Activated naive CD4-positive, alpha-beta T cell treated with anti-CD3 and anti-CD28 coated beads, Interleukin-2, amount 50 U/mL, for 72 hours (primary cell): ENCODE measurements around the gene FRMD4B. TPM values are rescaled to one million over a fixed set of nuclear protein-coding genes. Genes with fewer than 3 reads are reported as not detected.
A peak's percentile ranks its signal among the peaks of the same experiment; 100 is the strongest.

Experiments used
- ATAC-seq, 2 donors: fragments of 150-1000 bp; cut with Tn5 transposase; 2 replicates each; pipeline ENCODE4 v1.10.0; 2021; ENCODE audit warnings: mild to moderate bottlenecking in 2 of 2, moderate library complexity in 2 of 2
- DNase-seq, 2 donors: peaks; one replicate each; pipeline ENCODE4 v3.0.0; 2021 to 2022; ENCODE audit warnings: low spot score in 2 of 2
- H3K27ac Mint-ChIP-seq, 2 donors: one replicate each; pipeline ENCODE4 v1.8.0; 2022; ENCODE audit warnings: mild to moderate bottlenecking in 2 of 2, mixed read lengths in 2 of 2
- H3K36me3 Mint-ChIP-seq, 2 donors: one replicate each; pipeline ENCODE4 v1.8.0; 2022; ENCODE audit warnings: mixed read lengths in 2 of 2
- H3K9me3 Mint-ChIP-seq, 2 donors: one replicate each; pipeline ENCODE4 v1.8.0; 2022; ENCODE audit warnings: mixed read lengths in 2 of 2
- total RNA-seq, 2 donors: library from RNA; stranded (reverse); gene quantifications; one replicate each; pipeline ENCODE4 v1.2.3, GENCODE V29; 2022

Gene FRMD4B
- total RNA-seq, 2 donors from 2014 or later, result 1.7 to 34.5 TPM

DNA sequence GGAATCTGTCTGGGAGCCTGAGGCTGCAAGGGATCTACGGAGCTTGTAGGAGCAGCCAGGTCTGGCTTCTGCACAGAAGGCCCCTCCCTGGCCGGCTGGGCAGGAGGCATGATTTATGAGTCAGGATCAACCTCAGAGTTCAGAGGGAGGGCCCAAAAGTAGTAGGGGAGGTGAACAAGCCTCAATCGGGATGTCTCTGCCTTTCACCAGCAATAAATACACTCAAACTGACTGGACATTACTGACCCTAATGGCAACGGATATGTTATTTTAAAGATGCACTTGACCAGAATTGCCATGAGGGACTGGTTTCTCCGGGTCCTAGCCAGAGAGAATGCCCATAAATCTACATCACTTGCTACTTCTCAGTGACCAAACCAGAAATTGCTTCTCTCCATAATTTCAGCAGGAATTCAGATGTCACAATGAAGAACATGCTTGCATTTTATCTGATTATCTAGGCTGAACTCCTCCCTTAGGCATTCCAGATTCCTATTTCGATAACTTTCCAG, 153.9 kb downstream of the FRMD4B start:
- H3K9me3 Mint-ChIP-seq, result no peaks in the 10 kb centered on the region
- ATAC-seq (no peak), DNase-seq (no peak)
- H3K36me3 Mint-ChIP-seq, result no peaks in the 10 kb centered on the region
- H3K27ac Mint-ChIP-seq, result no peak overlapping the region

- H3K36me3 Mint-ChIP-seq, result no peaks in the 10 kb centered on the region
- ATAC-seq (no peak), DNase-seq (no peak)
- no peaks in the 10 kb centered on the region for H3K9me3 Mint-ChIP-seq
- no peak overlapping the region for H3K27ac Mint-ChIP-seq
Observed at GRCh38 chr3:69226071-69226470, 159.8 kb downstream of the FRMD4B start.

DNA sequence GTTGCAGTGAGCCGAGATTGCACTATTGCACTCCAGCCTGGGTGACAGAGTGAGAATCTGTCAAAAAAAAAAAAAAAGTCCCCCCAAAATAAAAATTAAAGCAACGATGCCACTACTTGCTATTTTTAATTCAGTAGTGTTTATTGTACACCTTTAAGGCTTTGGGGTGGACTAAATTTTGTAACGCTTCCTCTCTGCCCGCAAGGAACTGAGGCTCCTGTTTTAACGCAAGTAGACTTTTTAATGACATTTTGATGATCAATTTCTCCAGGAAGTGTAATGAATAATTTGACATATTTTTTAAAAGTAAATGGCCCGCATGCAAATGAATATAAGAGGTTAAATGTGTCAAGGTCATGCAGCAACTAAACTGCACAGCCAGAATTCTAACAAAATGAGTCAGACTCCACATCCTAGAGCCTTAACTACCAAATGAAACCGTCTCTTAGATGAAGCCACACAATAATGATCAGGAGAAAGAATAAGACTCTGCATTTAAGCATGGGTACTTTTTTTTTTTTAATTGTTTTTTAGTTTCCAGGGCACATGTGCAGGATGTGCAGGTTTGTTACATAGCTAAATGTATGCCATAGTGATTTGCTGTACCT, 166.7 kb downstream of the FRMD4B start:
- H3K27ac Mint-ChIP-seq, result no peak overlapping the region
- ATAC-seq (peak in 1 of 2 donors; percentile 59), DNase-seq (no peak)
- H3K9me3 Mint-ChIP-seq, result peaks cover 0 to 4% of the 10 kb centered on the region in 2 donors
- H3K36me3 Mint-ChIP-seq, result no peaks in the 10 kb centered on the region

GRCh38 chr3:69218079-69218478, 167.8 kb downstream of the FRMD4B start:
- Mint-ChIP-seq H3K27ac (no peak overlapping the region), H3K36me3 (no peaks in the 10 kb centered on the region), H3K9me3 (peaks cover 0 to 4% of the 10 kb centered on the region in 2 donors)
- no peak for DNase-seq
- no peak for ATAC-seq

DNA sequence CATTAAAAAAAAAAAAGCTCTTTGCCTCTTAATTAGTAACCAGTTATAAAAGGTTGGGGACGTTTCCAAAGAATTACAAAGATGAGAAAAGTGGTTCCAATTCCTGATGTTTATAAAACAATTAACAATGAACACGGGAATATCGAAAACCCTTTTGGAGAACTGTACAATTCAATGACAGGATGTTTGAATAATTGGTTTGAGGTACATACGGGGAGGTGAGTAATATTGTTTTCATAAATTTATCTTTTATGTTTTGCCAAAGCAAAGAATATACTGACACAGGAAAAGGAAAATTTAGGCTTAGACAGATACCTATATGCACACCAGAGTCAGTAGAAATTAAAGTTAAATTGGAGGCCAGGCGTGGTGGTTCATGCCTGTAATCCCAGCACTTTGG, 168.9 kb downstream of the FRMD4B start:
- peaks cover 0 to 4% of the 10 kb centered on the region in 2 donors for H3K9me3 Mint-ChIP-seq

DNA sequence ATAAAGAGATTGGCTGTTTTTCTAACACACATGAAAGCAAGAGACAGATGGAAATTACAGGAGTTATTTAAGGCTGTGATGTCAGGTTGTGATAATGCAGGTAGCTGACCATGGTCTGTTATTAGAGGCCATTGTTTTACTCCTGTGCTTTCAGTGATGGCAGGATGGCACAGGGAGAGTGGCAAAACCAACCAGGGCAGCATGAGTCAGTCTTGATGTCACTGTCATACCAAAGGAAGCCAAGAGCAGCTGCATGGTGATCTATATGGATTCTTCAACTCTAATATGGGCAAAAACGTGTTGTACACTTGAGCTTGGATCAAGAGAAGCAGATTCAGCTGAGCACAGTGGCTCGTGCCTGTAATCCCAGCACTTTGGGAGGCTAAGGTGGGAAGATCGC, 171.6 kb downstream of the FRMD4B start:
- H3K9me3 Mint-ChIP-seq, result peaks cover 0 to 3% of the 10 kb centered on the region in 2 donors
- H3K36me3 Mint-ChIP-seq, result peaks cover 0 to 20% of the 10 kb centered on the region in 2 donors
- ATAC-seq, result peak in 1 of 2 donors; percentile 38
- no peak for DNase-seq
- H3K27ac Mint-ChIP-seq, result no peak overlapping the region

More for the DNA sequence above, 168.9 kb downstream of the FRMD4B start:
- H3K27ac Mint-ChIP-seq, result no peak overlapping the region
- H3K36me3 Mint-ChIP-seq, result no peaks in the 10 kb centered on the region
- no peak for DNase-seq
- no peak for ATAC-seq

DNA sequence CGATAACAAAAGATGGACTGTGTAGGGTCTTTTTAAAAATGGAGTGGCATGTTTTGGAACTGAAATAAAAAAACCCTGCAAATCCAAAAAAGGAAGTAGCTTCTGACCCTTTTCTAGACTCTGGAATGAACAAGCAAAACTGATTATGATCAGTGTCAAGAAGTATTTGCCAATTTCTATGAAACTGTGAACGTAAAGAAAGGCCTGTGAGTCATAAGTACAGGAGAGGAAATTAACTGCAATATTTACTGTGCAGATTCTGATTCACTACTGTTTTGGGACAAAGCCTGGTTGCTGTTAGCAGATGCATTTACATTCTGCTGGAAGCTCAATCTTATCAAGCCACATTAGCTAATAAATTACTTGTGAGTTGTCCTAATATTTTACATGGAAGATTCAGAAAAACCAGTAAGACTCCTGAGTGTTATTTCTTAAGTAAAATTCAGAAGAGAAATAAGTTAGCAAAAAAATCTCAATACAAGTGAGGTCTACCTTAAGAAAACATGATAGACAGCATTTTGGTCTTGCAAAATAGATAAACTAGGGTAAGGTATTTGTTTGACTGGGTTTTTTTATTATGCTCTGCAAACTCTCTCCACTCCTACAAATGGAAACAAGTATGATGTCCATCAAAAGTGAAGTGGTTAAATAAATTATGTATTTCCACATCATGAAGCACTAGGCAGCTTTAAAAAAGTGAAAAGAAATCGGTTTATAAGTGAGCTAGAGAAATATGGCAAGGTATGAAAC, 173.3 kb downstream of the FRMD4B start:
- H3K9me3 Mint-ChIP-seq, result no peaks in the 10 kb centered on the region
- no peak for DNase-seq
- H3K36me3 Mint-ChIP-seq, result peaks cover 0 to 30% of the 10 kb centered on the region in 2 donors
- H3K27ac Mint-ChIP-seq, result peak overlapping the region; percentile 77 to 86
- ATAC-seq, result peak; percentile 95 to 97

DNA sequence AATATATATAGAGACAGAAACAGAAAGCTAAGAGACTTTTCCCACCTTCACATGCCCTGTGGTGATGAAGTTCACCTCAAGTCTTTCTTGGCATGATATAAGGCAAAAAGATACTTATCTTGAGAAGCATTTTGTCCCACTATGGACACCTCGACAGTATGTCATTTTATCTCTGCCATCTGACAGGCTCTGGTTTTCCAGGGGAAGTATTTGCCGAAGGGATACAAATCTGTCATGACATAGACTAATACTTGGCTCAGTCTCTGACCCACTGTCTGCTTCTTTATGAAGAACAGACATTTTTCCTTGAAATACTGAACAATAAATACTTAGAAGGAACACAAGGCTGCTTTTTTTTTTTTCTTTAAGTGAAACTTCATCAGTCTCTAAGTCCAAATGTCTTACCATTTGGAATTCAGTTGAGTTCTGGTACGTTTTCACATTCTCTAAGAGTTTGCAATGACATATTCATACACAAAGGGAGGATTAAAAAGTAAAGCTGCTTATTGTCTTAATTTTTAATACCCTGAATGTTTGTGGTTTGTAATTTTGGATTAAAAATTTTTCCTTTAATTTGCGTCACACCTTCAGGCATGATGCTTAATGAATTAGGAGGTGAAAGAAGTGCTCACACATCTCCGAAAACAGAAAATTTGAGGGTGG, 175.7 kb downstream of the FRMD4B start:
- DNase-seq, result no peak
- ATAC-seq, result no peak
- no peaks in the 10 kb centered on the region for H3K9me3 Mint-ChIP-seq
- H3K27ac Mint-ChIP-seq, result peak overlapping the region in 1 of 2 donors; percentile 74
- peaks cover 0 to 38% of the 10 kb centered on the region in 2 donors for H3K36me3 Mint-ChIP-seq

DNA sequence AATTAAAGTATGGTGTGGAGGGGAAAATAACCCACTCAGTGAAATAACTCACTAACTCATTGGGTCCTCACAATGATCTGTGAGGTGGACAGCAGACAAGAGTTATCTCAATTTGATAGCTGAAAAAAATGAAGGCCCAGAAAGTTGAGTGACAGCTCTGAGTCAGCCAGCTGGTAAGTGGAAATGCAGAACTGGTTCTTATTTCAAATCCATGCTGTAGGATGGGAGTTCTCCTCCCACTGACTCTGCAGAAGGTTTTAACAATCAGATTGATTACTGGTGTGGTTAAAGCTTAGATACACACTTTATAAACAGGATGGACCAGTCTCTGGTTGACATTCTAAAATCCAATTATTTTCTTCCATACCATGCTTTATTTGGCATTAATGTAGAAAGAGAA, 176.5 kb downstream of the FRMD4B start:
- no peak for DNase-seq
- Mint-ChIP-seq H3K36me3 (peaks cover 0 to 38% of the 10 kb centered on the region in 2 donors), H3K9me3 (no peaks in the 10 kb centered on the region), H3K27ac (no peak overlapping the region)
- no peak for ATAC-seq

- H3K27ac Mint-ChIP-seq, result no peak overlapping the region
- H3K9me3 Mint-ChIP-seq, result no peaks in the 10 kb centered on the region
- ATAC-seq (no peak), DNase-seq (no peak)
- peaks cover 0 to 38% of the 10 kb centered on the region in 2 donors for H3K36me3 Mint-ChIP-seq
Observed at GRCh38 chr3:69207031-69207430, 178.9 kb downstream of the FRMD4B start.

GRCh38 chr3:69205385-69205784, 180.5 kb downstream of the FRMD4B start:
- peak overlapping the region; percentile 60 to 68 for H3K27ac Mint-ChIP-seq

GRCh38 chr3:69204315-69204957, 181.5 kb downstream of the FRMD4B start:
- Mint-ChIP-seq H3K36me3 (peaks cover 0 to 24% of the 10 kb centered on the region in 2 donors), H3K9me3 (no peaks in the 10 kb centered on the region), H3K27ac (peak overlapping the region; percentile 85 to 98)
- peak in 1 of 2 donors; percentile 42 for DNase-seq
- peak; percentile 86 to 88 for ATAC-seq

More at GRCh38 chr3:69205385-69205784, 180.5 kb downstream of the FRMD4B start:
- Mint-ChIP-seq H3K9me3 (no peaks in the 10 kb centered on the region), H3K36me3 (peaks cover 0 to 26% of the 10 kb centered on the region in 2 donors)
- no peak for DNase-seq
- no peak for ATAC-seq

GRCh38 chr3:69203631-69204314, 182.1 kb downstream of the FRMD4B start:
- no peak for ATAC-seq
- H3K27ac Mint-ChIP-seq, result peak overlapping the region; percentile 85 to 98

DNA sequence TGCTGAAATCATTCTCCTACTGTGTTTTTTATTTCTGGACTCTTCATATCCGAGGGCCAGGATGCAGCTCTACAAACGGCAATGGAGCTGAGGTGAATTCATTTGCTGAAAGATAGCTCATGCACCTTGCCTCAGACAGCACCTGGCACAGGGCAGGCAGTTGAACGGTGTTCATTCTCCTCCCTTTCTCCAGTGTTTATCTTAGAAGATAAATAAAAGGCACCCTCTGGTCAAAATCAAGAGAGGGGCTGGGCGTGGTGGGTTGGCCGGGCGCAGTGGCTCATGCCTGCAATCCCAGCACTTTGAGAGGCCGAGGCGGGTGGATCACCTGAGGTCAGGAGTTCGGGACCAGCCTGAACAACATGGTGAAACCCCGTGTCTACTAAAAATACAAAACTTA, 184.2 kb downstream of the FRMD4B start:
- Mint-ChIP-seq H3K27ac (no peak overlapping the region), H3K36me3 (peaks cover 9 to 37% of the 10 kb centered on the region in 2 donors), H3K9me3 (no peaks in the 10 kb centered on the region)
- no peak for DNase-seq
- no peak for ATAC-seq

More at GRCh38 chr3:69203631-69204314, 182.1 kb downstream of the FRMD4B start:
- no peak for DNase-seq
- Mint-ChIP-seq H3K9me3 (no peaks in the 10 kb centered on the region), H3K36me3 (peaks cover 0 to 26% of the 10 kb centered on the region in 2 donors)

- H3K36me3 Mint-ChIP-seq, result peaks cover 13 to 43% of the 10 kb centered on the region in 2 donors
- peak; percentile 19 to 29 for ATAC-seq
Observed at GRCh38 chr3:69200384-69201068, 185.4 kb downstream of the FRMD4B start.

More at GRCh38 chr3:69200384-69201068, 185.4 kb downstream of the FRMD4B start:
- Mint-ChIP-seq H3K27ac (peak overlapping the region; percentile 89 to 99), H3K9me3 (no peaks in the 10 kb centered on the region)
- DNase-seq, result peak in 1 of 2 donors; percentile 47
